Suprapubic skin (tissue), 4 donors: Measurements from ENCODE around the gene PAFAH2.

ENCODE experiments used
- EP300 ChIP-seq: sonication (generic); formaldehyde crosslinking; IDR thresholded peaks from one replicate; pipeline ENCODE4 v1.6.1; 2017; ENCODE audit warnings: antibody characterized with exemption
- POLR2A ChIP-seq, 2 donors: fragments of 450-650 bp; IDR thresholded peaks; one replicate each; pipeline ENCODE4 v1.6.1; 2017; ENCODE audit warnings: antibody characterized with exemption in 2 of 2, mild to moderate bottlenecking in 2 of 2, moderate library complexity in 2 of 2
- POLR2AphosphoS5 ChIP-seq, 3 donors: sonication (generic); formaldehyde crosslinking; IDR thresholded peaks; one replicate each; pipeline ENCODE4 v1.6.1; 2017; ENCODE audit warnings: antibody characterized with exemption in 3 of 3
- TF ChIP-seq, protein P1 (sequence below), 2 donors: fragments of 200-600 bp in 1 of 2; fragments of 450-650 bp in 1 of 2; sonication (generic) in 1 of 2; IDR thresholded peaks; one replicate each; pipeline ENCODE4 v1.5.1; 2016 to 2019; ENCODE audit warnings: antibody characterized with exemption in 2 of 2, mild to moderate bottlenecking in 1 of 2, moderate library complexity in 1 of 2

DNA sequence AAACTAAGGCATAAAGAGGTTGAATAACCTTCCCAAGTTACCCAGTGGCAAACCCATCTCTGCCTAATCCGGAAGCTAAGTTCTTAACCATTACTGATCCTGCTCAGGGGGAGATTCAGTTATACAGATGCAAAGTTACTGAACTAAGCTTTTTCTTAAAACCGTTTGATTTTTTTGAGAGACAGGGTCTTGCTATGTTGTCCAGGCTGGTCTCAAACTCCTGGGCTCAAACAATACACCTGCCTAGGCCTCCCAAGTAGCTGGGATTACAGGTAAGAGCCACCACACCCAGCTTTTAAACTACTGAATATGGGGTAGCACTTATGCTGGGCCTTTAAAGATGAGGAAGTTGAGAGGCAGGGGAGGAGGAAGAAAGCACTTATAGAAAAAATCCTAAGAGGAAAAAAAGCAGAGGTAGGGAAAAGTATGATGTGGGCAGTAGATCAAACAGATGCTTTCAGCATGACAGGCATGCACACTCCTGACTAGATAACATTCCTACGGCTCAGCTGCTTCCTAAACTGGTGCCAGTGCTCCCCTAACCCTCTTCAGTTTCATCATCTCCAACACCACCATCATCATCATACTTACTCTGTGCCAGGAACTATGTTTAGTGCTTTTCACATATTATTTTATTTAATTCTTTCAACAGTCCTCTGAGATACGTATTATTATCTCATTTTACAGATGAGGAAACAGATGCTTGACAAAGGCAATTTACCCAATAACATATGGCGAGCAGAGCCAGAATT lies 5.8 kb downstream of the PAFAH2 start:
- TF ChIP-seq POLR2A (IDR thresholded peaks at IDR 0.05) = no peak
- TF ChIP-seq, protein P1, sequence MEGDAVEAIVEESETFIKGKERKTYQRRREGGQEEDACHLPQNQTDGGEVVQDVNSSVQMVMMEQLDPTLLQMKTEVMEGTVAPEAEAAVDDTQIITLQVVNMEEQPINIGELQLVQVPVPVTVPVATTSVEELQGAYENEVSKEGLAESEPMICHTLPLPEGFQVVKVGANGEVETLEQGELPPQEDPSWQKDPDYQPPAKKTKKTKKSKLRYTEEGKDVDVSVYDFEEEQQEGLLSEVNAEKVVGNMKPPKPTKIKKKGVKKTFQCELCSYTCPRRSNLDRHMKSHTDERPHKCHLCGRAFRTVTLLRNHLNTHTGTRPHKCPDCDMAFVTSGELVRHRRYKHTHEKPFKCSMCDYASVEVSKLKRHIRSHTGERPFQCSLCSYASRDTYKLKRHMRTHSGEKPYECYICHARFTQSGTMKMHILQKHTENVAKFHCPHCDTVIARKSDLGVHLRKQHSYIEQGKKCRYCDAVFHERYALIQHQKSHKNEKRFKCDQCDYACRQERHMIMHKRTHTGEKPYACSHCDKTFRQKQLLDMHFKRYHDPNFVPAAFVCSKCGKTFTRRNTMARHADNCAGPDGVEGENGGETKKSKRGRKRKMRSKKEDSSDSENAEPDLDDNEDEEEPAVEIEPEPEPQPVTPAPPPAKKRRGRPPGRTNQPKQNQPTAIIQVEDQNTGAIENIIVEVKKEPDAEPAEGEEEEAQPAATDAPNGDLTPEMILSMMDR (IDR thresholded peaks at IDR 0.05) = no peak
- TF ChIP-seq EP300 = no peak
- no peak for TF ChIP-seq POLR2AphosphoS5 (IDR thresholded peaks at IDR 0.05)
